GM18505 (cell line): Measurements from ENCODE around the gene RPP14.
"Not testable (repeated sequence)": the region's sequence is repeated elsewhere in the genome, so short reads cannot be mapped to it uniquely, and the experiment has no call there.

ENCODE experiments used
- ATAC-seq: cut with Tn5 transposase; IDR thresholded peaks from one replicate; pipeline ENCODE4 v1.9.1; 2021; ENCODE audit not compliant: unreplicated experiment
- POLR2A ChIP-seq: IDR thresholded peaks from 4 replicates; pipeline ENCODE4 v1.6.1; 2011; ENCODE audit warnings: borderline replicate concordance; ENCODE audit not compliant: insufficient read depth, insufficient read length; ENCODE audit errors: extremely low read depth

RPP14 gene

DNA sequence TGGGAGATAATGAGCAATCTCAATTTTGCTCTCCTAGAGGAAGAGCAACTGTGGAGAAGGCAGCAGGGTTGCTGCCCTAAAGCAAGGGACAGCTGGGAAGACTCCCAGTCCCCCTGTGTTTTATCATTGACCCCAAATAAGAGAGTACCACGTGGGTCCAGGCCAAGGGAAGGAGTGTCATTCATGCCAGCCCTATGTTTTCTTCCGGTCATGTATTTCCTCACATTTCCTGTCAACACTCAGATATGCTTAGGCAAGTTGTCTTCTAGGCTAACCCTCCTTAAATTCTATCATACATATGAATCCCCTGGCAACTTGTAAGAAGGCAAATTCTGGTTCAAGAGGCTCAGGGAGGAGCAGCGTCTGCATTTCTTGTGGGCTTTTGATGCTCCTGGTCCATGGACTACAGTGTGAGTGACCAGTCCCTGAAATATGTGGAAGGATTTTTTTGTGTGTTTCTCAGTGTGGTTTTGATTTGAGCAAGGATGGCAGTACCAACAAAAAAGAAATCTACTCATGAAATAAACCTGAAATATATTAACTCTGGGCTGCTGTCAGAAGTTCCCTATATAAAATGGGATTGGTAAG, 31.9 kb upstream of the RPP14 start:
- no peak for TF ChIP-seq POLR2A
- no peak for ATAC-seq

DNA sequence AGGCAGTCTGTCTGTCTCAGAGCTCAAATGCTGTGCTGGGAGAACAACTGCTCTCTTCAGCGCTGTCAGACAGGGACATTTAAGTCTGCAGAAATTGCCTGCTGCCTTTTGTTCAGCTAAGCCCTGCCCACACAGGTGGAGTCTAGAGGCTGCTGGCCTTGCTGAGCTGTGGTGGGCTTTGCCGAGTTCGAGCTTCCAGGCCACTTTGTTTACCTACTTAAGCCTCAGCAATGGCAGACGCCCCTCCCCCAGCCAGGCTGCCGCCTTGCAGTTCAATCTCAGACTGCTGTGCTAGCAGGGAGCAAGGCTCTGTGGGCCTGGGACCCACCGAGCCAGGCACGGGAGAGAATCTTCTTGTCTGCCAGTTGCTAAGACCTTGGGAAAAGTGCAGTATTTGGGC, 25.0 kb upstream of the RPP14 start:
- ATAC-seq, result no peak
- no peak for TF ChIP-seq POLR2A

DNA sequence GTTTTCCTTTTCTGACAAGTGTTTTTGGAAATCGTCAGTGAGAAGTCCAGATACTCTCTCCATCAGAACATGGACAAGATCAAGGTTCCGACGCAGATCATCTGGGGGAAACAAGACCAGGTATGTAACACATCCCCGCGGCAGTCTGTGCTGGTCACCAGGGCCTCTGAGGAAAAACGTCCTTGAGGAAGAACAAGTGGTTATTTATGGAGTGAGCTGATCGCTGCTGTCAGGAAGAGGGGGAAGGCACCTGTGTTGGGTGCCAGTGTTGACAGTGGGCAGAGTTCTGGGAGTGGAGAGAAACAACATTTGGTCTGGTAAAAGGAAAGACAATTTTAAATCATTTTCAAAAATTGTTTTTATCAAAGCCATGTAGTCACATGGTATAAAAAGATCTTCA, 20.7 kb upstream of the RPP14 start:
- no peak for TF ChIP-seq POLR2A

DNA sequence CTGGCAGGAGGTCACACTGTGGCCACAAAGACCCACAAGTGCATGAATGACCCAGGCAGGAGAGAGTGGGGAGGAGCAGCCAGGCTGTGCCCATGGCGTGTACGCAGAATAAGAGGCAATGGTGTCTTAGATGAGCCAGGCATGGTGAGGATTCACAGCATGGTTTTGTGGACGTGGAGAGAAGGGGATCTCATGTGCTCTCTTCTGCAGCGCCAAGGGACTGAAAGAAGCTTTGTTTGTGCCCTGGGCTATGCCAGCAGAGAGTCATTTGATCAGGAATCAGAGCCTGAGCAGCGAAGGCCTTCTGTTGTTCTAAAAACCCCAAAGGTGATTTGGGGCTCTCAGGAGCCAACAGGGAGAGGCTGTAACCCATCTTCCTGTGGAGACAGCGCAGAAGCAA, 18.7 kb upstream of the RPP14 start:
- ATAC-seq, result no peak
- TF ChIP-seq POLR2A, result no peak

More for the DNA sequence above, 20.7 kb upstream of the RPP14 start:
- ATAC-seq, result no peak

DNA sequence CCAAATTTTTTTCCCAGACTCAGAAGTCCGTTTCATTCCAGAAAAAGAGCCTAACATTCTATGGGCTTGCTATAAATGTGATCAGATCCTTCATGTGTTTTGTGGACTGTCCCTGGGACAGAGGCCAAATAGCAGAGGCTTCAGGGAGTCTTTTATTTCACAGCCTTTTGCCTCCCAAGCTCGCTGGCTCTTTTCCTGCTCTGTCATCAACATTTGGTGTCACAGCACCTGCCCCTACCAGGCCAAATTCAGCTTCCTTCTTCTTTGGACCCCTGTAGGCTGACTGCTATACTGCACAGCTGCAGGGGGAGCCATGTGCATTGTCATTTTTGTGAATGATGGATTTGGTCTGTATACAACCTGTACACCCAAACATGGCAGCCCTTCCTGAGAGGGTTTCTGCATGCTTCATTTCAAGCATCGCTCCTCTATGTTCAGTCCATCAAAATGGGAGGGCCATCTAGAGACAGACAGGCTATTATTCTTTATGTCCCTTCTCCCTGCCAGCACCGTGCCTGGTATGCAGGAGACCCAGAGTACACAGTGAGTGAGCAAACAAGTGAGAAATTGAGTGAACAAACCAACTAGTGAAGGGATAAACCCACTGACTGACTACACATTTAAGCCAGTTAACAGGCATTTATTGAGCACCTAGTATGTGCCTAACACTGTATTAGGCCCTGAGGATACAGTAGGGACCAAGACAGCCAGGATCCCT, 17.9 kb upstream of the RPP14 start:
- ATAC-seq, result no peak
- TF ChIP-seq POLR2A, result no peak

DNA sequence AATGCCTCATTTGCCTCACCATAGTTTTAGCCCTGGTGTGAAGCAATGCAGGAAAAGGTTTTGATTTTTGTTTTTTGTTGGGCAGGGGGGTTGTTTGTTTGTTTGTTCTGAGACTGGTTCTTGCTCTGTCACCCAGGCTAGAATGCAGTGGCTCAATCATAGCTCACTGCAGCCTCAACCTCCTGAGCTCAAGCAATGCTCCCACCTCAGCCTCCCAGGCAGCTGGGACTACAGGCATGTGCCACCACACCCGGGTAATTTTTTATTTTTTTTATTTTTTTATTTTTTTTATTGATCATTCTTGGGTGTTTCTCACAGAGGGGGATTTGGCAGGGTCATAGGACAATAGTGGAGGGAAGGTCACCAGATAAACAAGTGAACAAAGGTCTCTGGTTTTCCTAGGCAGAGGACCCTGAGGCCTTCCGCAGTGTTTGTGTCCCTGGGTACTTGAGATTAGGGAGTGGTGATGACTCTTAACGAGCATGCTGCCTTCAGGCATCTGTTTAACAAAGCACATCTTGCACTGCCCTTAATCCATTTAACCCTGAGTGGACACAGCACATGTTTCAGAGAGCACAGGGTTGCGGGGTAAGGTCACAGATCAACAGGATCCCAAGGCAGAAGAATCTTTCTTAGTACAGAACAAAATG, 17.0 kb upstream of the RPP14 start:
- ATAC-seq, result not testable (repeated sequence)

DNA sequence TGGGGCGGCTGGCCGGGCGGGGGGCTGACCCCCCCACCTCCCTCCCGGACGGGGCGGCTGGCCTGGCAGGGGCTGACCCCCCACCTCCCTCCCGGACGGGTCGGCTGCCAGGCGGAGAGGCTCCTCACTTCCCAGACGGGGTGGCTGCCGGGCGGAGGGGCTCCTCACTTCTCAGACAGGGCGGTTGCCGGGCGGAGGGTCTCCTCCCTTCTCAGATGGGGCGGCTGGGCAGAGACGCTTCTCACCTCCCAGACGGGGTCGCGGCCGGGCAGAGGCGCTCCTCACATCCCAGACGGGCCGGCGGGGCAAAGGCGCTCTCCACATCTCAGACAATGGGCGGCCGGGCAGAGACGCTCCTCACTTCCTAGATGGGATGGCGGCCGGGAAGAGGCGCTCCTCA, 15.6 kb upstream of the RPP14 start:
- not testable (repeated sequence) for ATAC-seq

DNA sequence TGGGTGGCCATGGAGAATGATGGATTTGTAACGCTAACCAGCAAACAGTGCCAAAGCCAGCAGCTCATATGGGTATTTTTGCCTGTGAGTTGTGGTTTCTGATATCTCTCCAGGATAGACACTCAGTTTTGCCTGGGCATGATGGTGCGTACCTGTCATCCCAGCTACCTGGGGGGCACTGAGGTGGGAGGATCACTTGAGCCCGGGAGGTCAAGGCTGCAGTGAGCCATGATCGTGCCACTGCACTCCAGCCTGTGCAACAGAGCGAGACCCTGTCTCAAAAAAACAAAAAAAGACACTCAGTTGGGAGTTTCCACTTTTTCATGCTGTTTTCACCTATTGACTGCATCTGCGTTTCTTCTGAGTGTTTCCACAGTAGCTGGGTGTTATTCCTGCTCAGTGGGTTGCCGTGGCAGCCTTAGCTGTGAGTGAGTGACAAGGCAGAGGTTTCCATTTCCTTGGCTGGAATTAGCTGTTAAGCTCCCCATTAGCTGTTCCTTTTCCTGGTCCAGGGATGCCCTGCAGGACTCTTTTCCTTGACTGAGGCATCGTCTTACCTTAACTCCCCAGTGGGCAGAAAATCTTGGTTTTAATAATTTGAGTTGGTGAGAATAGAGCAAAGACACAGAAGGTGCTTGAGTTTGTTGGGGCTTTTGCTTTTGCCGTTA, 14.2 kb upstream of the RPP14 start:
- no peak for ATAC-seq
- no peak for TF ChIP-seq POLR2A

DNA sequence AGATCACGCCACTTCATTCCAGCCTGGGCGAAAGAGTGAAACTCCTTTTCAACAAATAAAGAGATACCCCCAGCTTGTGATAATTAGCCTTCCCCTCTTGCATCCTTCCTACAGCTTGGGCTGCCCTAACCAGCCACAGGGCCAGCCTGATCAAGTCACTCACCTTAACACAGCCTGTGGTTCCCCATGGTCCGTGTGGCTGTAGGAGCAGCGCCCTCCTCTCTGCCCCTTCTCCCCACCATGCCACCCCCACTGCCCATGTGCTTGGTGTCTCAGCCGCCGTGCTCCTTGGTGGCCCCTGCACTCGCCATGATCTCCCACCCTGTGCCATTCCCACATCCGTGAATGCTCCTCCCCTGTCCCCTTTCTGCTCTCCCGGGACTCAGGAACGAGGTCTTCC, 13.2 kb upstream of the RPP14 start:
- TF ChIP-seq POLR2A, result no peak
- no peak for ATAC-seq

DNA sequence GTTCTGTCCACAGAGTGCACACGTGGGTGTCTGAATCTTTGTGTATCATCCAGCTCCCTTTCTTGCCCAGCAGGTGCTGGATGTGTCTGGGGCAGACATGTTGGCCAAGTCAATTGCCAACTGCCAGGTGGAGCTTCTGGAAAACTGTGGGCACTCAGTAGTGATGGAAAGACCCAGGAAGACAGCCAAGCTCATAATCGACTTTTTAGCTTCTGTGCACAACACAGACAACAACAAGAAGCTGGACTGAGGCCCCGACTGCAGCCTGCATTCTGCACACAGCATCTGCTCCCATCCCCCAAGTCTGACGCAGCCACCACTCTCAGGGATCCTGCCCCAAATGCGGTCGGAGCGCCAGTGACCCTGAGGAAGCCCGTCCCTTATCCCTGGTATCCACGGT, 12.5 kb upstream of the RPP14 start:
- ATAC-seq, result no peak
- no peak for TF ChIP-seq POLR2A

DNA sequence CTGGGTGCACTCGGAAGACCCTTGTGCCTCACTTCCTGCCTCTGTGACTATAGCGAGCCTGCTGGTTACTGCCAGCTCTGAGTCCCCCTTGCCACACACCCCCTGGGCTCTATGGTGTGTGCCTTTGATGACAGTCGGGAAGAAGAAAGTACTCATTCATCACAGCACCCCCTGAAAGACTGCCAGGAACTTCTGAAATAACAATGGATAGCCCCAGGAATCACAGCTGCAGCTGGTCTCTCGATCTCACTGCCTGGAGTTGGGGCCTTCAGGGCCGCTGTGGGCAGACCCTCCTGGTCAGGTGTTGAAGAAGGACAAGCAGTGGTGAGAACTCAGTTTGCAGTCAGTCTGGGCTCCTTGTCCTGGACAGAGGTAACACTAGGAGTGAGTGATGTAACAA, 9.8 kb upstream of the RPP14 start:
- ATAC-seq, result no peak
- TF ChIP-seq POLR2A, result no peak

DNA sequence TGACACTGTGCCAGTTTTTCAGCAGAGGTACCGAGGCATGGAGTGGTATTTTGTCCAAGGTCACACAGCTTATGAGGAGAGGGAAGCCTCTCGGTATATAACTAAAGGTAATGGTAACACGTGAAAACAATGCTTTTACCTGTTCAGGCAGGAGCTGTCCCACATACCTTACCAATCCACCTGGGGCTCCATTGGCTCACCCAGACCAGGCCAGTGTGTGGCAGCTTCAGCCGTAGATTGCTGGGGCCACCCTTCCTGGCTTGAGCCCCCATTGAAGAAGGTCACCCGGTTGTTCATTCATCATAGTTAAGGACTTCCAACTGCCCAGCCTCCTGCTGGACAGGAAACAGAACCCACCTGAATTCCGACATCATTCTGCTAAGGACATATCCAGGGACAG, 9.2 kb upstream of the RPP14 start:
- TF ChIP-seq POLR2A, result no peak
- no peak for ATAC-seq

DNA sequence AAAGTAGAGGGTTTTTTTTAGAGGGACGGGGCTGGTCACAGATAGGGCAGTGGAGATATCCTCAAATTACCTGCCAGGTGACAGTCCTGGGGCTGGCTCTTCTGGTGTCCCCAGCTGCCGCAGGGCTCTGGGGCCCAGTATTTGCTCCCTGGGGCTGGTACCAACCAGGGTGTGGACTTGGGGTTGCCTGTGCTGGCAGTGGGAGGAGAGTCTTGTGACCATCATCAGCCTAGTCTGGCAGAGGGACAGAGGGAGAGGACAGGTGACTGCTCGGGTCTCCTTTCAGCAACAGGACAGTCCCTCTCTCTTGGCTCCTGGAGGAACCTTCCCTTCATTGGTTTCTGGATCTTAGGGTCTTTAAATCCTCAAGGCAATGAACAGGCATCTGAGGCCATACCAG, 7.9 kb upstream of the RPP14 start:
- TF ChIP-seq POLR2A, result no peak
- ATAC-seq, result no peak

DNA sequence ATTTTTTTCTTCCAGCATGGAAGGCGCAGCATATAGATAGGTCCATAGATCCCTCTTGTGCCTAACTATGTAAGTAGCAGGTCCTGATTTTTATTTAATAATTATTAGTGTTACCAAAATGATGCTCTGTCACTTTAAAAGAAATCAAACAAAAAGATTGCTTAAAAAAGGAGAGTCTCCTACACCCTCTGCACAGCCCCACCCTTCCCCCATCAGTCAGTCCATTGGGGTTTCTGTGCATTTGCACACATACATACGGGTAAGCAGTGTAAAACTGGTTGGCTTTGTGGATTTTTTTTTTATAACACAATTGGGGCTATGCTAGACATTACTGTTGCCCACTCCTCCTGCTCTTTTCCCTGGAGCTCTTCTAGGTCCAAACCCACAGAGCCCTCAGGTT, 7.0 kb upstream of the RPP14 start:
- ATAC-seq, result no peak
- TF ChIP-seq POLR2A, result no peak
